ENCODE data around the gene STXBP2. TPM values are rescaled to one million over a fixed set of nuclear protein-coding genes. Genes with fewer than 3 reads are reported as not detected.

STXBP2 gene
- 22.3 and 34.8 TPM in 2 replicates for total RNA-seq

DNA sequence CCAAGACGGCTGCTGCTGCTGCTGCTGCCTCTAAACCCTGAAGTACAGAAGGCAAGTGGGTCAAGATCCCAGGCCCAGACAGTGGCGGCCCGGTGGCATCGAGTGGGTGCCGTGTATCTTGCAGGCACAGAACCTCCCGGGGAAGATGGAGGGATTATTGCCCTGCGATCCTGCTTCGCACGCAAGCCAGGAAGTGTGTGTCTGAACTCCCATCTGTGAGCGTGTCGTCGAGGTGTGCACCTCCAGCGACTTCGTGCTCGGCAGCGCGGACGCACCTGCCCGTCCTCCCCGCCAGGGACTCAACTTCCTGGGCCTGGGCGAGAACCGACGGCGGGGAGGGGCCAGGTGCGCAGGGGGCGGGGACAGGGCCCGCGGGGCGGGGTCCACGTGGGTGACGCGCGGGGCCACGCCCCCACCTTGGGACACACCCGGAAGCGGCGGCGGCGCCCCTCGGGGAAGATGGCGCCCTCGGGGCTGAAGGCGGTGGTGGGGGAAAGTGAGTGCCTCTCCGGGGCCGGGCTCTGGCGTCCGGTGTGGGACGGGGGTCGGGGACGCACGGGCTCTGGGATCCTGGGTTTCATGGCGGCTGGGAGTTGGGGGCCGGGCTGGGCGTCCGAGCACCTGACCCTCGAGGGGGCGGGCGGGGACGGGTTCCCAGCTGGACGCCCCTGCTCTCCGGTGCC lies at the start of gene STXBP2:
STXBP2 (plus strand) TSS at position 420 of the 683 bp plus-strand sequence; CDS start at position 460, 40 bp downstream.
- peak; percentile 23 to 35 for DNase-seq (ENCODE audit: low read depth in 2 of 2)

DNA sequence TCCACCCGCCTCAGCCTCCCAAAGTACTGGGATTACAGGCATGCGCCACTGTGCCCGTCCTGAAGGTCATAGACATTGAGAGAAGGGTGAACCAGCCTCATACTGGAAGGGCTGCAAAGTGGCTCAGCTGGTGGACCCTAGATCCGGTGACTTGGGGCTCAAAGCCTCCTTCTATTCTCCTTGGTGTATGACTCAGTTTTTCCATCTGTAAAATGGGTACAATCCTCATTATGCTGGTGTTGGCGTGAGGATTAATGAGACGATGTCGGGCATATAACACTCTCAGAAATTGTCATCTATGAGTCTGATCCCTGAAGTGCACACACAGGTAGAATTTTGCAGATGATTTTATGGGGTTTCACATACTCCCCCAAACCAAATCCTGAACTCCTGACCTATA lies 47.1 kb upstream of the STXBP2 start:
- DNase-seq (ENCODE audit: low read depth in 2 of 2): no peak

DNA sequence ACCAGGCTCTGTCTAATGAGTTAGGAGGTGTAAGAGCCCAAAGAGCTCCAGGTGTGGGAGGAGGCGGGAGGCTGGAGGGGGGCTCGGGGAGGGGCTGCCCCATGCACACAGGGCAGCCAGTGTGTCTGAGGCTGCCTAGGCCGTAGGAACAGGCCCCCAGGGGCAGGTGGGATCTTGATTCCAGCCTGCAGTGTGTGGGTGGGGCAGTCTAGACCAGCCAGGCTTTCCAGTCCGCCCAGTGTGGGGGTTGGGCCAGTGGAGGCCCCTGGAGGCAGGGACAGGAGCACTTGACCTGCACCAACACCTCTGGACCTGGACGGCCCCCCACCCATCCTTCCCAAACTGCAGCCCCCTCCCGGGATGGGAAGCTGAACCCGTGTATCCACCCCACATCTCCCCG lies 46.7 kb upstream of the STXBP2 start:
- DNase-seq (ENCODE audit: low read depth in 2 of 2): no peak

DNA sequence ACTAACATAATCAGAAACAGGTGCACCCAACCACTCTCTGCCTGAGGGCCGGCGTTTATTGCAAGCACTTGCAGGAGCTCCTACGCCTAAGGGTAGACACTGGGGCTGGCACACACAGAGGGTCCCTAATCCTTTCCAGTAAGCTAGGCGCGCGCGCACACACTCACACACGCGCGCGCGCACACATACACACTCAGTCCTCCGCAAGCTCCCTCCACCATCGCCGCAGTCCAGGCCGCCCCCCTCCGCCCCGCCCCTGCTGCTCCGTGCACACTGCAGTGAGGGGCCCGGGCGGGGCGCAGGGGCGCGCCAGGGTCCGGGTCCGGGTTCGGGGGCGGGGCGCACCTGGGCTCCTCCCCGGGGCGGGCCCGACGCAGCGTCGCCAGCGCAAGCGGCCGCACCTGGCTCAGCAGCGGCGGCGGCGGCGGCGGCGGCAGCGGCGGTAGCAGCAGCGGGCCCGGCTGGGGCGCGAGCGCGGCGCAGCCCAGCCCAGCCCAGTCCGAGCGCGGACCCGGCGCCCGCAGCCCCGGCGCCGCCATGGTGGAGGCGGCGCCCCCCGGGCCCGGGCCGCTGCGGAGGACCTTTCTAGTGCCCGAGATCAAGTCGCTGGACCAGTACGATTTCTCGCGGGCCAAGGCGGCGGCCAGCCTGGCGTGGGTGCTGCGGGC lies 41.3 kb upstream of the STXBP2 start, which contains the start of gene CAMSAP3:
CAMSAP3 (plus strand) TSS at position 398 of the 668 bp plus-strand sequence; CDS start at position 538, 140 bp downstream.
- DNase-seq (ENCODE audit: low read depth in 2 of 2): peak in 1 of 2 donors; percentile 17

DNA sequence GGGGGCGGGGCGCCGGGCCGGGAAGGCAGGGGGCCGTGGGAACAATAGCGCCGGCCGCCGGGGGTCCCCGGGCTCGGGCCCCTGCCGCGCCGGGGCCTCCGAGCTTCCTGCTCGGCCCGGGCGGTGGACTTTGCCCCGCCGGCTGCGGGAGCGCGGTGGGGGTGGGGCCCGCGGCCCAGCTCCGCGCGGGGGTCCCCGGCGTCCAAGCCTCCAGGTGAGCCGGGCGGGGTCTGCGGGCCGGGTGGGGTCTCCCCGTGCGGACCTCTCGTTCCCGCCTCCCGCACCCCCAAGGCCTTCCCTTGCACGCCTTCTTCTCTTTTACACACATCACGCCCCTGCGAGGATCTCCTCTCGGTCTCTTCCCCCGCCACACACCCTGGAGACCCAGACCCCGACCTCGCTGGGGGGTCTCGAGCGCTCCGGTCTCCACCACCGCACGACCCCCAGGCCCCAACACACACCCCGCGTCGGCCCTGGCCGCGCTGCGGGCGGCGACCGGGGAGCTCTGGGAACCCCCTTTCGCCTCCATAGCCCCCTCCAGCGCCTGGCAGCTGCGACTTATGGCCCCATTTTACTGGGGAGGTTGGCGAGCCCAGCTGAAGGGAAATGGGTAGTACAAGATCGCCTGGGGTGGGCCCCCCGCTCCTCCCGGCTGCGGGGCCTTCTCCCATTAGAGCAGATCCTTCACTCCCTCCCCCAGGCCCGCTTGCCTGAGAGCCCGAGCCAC lies 40.5 kb upstream of the STXBP2 start:
- DNase-seq (ENCODE audit: low read depth in 2 of 2): no peak

DNA sequence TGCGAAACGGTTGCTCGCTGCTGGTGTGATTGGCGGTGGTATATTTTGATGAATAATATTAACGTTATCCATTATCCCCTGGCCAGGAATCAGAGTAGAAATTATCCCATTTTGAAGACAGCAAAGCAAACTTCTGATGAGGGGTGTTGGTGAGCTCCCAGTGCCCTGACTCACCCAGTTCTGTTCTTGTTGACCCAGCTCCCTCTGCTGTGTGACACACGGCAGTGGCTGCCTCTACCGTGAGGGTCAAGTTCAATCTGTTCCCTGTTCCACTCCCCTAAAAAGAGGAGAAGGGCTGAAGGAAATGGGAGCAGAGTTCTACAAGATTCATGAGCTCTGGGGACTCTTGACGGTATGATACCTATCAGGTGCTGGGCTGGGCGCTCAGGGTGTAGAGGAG lies 39.2 kb upstream of the STXBP2 start:
- no peak for DNase-seq (ENCODE audit: low read depth in 2 of 2)

DNA sequence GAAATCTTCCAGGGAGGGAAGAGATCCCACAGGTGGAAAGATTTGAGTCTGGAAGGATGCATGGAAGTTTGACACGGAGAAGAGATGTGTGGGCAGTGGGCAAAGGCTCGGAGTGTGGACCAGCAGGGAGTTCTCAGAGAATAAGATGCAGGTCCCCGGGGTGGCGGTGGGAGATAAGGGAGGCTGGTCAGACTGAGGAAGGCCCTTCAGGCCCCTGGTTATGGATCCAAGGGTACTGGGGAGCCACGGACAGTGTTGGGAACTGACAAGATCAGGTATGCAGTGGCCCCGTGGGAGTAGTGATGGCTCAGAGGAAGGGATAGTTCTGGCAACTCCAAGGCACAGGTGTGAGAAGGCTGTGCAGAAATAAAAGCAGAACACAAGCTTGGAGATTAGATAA lies 38.7 kb upstream of the STXBP2 start:
- no peak for DNase-seq (ENCODE audit: low read depth in 2 of 2)

DNA sequence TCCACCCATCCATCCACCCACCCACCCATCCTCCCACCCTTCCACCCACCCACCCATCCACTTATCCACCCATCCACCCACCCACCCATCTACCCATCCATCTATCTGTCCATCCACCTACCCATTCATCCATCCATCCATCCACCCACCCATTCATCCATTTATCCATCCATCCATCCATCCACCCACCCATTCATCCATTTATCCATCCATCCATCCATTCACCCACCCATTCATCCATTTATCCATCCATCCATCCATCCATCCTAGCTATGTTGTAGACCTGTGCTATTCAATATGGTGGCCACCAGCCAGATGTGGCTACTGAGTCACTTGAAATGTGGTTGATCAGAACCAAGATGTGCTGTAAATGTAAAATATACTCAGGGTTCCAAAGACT lies 36.2 kb upstream of the STXBP2 start:
- no peak for DNase-seq (ENCODE audit: low read depth in 2 of 2)

DNA sequence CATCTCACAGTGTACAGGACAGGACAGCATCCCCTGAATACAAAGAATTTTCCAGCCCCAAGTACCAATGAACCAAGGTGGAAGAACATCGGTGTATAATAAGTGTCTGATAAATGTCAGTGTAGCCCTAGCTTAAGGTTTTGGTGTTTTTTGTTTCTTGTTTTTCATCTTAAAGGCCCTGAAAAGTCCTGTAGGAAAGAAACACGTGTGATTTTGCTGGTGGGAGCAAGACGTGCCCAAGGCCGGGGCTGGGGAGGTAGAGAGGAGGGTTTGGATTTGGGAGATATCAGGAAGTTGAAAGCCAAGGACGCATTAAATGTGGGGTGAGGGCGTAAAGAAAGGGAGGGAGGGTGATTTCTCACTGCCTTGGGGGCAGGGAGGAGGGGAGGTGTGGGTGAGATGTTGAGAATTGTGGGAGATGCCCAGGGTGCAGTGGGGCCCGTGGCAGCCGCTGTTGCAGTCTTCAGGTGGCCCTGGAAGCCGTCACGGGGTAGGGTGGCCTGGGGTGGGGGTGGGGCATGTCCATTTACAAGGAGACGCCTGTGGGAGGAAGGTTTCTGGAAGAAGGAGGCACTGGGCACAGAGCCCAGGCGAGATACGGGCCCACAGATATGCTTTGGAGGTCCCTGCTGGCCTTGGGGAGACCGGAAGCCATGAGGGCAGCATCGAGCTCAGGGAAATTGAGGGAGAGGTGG lies 34.5 kb upstream of the STXBP2 start:
- no peak for DNase-seq (ENCODE audit: low read depth in 2 of 2)

DNA sequence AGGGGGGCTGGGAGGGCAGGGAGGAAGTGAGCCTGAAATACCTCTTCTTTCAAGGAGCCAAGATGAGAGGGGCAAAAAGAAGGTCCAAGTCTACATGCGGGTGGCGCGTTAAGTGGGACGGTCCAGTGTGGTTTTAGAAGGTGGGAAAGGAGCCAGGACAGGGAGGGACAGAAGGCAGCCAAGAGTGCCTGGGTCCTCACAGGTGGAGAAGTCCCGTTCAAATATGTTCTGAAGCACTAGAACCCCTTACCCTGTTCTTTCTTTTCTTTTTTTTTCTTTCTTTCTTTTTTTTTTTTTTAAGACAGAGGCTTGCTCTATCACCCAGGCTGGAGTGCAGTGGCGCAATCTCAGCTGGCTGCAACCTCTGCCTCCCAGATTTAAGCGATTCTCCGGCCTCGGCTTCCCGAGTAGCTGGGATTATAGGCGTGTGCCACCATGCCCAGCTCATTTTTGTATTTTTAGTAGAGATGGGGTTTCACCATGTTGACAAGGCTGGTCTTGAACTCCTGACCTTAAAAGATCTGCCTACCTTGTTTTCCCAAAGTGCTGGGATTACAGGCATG lies 33.9 kb upstream of the STXBP2 start:
- no peak for DNase-seq (ENCODE audit: low read depth in 2 of 2)

DNA sequence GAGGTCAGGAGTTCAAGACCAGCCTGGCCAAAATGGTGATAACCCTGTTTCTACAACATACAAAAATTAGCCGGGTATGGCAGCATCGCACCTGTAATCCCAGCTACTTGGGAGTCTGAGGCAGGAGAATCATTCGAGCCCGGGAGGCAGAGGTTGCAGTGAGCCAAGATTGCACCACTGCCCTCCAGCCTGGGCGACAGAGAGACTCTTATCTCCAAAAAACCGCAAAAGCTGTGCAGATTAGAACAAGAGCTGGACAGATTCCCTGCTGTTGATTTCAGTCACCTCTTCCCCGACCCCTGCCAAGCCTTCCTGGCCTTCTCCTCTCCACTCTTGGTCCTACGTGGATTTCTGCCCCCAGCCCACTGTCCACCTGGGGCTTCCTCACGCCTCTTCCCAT lies 33.0 kb upstream of the STXBP2 start:
- DNase-seq (ENCODE audit: low read depth in 2 of 2): no peak

DNA sequence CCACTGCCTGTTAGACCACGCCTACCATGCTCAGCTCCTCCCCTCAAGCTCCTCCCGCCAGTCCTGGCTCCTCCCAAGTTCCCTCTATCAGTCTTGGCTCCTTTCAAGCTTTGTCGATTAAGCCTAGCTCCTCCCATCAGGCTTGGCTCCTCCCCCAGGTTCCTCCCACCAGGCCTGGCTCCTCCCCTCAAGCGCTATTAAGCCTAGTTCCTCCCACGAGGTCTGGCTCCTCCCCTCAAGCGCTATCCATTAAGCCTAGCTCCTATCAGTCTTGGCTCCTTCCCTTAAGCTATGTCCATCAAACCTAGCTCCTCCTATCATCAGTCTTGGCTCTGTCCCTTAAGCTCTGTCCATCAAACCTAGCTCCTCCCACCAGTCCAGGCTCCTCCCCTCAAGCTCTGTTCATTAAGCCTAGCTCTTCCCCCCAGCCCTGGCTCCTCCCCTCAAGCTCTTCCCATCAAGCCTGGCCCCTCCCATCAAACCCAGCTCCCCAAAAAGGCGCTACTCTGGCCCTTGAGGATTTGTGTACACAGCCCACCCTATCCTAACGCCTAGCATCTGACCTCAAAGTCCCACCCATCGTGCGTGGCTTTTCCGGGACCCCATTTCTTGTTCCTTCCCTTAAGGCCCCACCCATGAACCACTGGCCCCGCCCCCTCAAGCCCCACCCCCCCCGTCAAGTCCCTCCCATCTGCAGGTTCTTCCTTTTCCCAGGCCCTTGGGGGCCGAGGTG lies 31.3 kb upstream of the STXBP2 start:
- DNase-seq (ENCODE audit: low read depth in 2 of 2): peak in 1 of 2 donors; percentile 44

DNA sequence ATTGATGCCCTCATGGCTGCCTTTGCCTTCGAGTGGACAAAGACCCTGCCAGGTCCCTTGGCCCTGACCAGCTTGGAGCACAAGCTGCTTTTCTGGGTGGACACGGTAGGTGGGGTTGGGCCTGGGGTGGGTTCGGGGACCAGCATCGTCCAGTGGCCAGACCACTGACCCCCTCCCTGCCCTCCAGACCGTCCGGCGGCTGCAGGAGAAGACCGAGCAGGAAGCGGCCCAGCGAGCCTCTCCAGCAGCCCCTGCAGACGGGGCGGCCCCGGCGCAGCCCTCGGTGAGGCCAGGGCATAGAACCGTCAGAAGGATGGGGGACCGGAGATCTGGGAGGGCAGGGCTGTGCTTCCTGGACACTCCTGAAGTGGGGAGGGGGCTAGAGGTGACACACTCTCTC lies 30.6 kb upstream of the STXBP2 start:
- DNase-seq (ENCODE audit: low read depth in 2 of 2): no peak

DNA sequence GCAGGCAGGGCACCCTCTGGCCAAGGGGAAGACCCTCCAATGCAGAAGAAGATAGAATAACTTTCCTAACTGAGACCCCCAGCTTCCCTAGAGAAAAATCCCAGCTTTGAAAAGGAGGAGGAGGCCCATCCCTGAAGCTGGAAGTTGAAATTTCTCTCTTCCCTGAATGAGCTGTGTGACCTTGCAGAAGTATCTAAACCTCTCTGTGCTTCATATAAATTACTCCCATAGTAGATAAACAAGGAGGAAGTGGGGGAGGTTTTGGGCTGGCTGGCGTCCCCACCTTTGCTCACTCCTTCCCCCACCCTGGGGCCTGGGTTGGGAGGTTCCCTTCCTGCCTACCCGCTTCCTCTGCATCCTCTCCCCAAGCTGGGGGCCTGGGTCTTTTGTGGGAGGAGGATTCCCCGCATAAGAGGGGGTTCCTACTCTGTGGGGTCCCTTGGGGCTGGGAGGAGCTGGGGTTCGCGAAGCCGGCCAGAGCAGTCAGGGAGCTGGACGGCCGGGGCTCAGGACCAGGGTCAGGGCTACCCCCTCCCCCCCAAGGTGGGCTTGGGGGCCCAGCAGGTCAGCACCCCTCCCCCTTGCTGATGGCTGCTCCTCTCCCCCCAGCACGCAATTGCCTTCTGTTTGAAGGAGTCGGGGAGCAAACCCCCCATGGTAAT lies 29.6 kb upstream of the STXBP2 start:
- DNase-seq (ENCODE audit: low read depth in 2 of 2): no peak

DNA sequence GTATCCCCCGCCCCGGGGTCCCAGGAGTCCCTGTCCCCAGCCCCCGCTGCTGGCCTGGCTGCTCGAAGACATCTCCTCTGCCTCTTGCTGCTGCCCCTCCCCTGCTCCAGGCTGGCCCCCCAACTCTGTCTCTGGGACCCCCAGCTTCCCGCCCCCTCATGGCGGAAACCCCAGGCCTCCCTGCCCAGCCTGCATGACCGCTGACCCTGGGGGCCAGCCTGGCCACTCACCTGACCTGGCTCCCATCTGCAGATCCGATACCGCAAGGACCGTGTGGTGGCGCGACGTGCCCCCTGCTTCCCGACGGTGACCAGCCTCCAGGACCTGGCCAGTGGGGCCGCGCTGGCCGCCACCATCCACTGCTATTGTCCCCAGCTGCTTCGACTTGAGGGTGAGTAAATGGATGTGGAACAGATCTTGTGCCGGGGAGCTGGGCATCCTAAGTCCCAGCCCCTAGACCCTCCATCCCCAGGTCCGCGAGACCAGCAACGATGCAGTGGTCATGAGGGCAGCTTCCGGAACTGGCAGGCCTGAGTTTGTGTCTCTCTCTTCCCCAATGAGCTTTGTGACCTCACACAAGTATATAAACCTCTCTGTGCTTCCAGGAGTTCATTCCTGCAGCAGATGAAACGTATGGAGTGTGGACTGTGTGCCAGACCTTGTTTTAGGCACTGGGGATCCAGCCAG lies 28.9 kb upstream of the STXBP2 start:
- no peak for DNase-seq (ENCODE audit: low read depth in 2 of 2)

DNA sequence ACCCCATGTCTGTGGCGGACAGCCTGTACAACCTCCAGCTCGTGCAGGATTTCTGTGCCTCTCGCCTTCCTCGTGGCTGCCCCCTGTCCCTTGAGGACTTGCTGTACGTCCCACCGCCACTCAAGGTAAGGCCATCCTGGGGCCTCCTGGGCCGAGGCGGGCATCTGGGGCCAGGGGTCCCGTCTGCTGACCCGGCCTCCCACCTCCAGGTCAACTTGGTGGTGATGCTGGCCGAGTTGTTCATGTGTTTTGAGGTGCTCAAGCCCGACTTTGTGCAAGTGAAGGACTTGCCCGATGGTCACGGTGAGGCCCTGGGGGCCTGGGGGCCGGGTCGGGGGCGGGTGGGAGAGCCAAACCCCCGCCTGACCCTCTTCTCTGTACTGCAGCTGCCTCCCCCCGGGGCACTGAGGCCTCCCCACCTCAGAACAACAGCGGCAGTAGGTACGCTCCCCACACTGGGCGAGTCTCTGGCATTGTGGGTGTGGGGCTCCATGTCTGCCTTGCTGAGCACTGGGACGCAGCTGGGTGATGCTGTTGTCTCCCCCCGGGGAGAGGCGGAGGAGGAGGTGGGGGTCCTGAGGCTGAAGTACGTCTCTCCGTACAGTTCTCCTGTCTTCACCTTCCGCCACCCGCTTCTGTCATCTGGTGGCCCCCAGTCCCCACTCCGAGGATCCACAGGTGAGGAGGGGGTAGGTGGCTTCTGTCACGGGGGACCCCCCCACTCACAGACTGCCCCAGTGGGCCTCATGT lies 26.2 kb upstream of the STXBP2 start:
- no peak for DNase-seq (ENCODE audit: low read depth in 2 of 2)

DNA sequence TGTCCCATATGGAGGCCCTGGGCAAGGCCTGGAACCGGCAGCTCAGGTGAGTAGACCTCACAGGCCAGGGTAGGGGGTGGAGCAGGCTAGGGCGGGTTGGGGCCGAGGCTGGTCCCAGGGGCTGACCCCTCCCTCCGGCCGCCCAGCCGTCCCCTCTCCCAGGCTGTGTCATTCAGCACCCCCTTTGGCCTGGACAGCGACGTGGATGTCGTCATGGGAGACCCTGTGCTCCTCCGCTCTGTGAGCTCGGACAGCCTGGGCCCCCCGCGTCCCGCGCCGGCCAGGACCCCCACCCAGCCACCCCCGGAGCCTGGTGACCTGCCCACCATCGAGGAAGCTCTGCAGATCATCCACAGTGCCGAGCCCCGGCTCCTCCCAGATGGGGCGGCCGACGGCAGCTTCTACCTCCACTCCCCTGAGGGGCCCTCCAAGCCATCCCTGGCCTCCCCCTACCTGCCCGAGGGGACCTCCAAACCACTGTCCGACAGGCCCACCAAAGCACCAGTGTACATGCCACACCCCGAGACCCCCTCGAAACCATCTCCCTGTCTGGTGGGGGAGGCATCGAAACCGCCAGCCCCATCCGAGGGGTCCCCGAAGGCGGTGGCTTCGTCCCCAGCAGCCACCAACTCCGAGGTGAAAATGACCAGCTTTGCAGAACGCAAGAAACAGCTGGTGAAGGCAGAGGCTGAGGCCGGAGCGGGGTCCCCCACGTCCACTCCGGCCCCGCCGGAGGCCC lies 25.2 kb upstream of the STXBP2 start:
- DNase-seq (ENCODE audit: low read depth in 2 of 2): no peak
